Activated effector memory CD4-positive, alpha-beta T cell treated with anti-CD3 and anti-CD28 coated beads, Interleukin-2, amount 50 U/mL, for 16 hours (primary cell): ENCODE data around the gene KRIT1.
"Not testable (repeated sequence)": the region's sequence is repeated elsewhere in the genome, so short reads cannot be mapped to it uniquely, and the experiment has no call there.

ENCODE experiments used
- DNase-seq: peaks from one replicate; pipeline ENCODE4 v3.0.0-alpha.2; 2020

Gene KRIT1

DNA sequence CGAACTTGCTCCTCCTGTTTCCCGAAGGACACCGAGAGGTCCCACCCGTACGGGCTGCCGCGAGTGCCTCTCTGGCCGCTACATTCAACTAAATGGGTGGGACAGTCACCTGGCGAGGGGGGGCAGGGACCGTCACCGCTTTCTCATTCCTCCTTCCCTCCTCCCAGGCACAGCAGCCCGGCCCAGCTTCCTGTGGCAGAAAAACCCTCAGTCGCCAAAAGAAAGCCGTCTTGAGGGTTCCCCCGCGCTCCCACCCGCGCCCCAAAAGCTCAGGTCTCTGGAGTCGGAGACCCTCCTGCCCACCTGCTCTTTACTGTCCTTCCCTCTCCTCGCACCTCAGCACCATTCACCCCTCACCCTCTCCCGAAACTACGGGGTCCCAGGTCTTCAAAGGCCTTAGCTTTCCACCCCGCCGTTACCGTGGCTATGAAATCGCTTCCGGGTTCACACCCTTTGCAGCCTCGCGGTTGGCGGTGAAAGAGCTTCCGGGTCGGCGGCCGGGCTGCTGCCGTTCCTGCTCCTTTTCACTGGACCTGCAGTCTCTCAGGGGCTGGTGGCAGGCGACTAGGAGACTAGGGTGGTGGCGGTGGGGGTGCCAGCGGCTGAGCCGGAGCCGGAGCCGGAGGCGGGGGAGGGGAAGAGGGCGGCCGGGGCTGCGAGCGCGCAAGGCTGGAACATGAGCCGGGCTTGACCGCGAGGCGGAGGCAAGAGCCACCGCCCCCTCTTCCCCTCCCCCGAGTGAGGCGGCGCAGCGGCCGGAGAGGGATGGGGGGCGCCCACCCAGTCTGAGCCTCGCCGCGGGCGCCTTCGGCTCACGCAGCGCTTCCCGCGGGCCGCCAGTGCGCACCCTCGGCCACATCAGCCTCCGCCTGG is at the start of gene KRIT1, which contains the start of gene ANKIB1:
TSS of gene KRIT1 (minus strand) at position 428 of the 873 bp plus-strand sequence. CDS start 3,779 bp downstream, outside the sequence.
TSS of gene ANKIB1 (plus strand) at position 488 of the 873 bp plus-strand sequence. CDS start 49,005 bp downstream, outside the sequence.
- peak; percentile 95 for DNase-seq

- DNase-seq = no peak
Measured at GRCh38 chr7:92295391-92295790, 49.7 kb upstream of the KRIT1 start.

DNA sequence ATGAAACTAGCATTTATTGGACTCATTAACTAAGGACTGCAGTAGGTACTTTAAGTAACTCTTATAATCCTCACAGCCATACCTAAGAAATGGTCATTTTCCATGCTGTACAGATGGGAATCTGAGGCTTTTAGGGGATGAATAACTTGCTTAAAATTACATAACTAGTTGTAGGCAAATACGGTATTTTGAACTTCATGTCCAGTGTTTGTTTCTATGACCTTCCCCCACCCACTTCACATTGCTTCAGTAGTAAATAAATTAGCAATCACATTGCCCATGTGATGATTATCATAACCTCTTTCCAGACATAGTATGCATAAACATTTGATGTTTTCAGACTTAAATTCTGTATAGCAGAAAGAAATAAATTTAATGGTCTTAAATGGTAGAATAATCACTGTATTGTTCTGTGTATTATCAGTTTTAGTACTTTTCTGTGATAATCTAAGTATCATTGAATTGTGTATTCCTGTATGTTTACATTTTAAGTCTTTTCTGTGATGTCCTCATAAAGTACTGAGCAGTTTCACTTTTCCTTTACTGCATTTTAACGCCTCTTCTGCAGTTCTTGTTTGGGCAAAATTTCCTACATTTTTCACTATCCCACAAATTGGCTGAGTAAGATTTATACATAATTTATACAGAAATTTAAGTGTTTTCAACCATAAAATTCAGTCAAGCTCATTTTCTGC is 48.3 kb upstream of the KRIT1 start:
- no peak for DNase-seq

DNA sequence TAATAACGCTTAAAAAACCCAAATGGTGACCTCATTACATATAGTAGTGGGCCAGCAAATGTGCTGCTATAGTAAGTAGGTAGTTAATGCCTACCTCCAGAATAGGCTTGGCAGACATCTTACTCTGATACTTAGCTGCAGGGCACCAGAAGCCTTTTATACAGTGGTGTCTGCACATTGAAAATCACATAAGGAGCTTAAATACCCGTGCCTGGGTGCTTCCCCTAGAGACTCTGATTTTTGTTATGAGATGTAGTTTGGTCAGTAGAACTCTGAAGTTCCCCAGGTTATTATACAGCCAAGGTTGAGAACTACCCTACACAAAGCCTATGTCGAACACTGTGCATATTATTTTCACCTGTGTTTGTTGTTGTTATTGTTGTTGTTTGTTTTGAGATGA is 47.3 kb upstream of the KRIT1 start:
- no peak for DNase-seq

DNA sequence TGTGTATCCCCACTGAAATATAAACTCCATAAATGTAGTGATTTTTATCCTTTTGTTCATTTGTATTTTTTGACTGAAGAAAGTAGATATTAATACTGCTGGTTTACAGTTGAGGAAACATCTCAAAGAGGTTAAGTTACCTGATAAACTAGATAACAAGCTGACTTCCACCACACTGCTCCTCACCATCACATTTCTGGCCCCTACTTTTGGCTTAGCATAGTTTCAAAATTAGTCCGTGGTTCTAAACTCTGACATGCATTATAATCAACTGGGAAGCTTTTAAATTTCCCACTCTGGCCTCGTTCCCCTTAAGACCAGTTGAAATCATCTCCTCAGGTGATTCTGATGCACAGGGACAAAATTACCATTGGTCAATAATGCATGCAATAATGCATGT is 43.6 kb upstream of the KRIT1 start:
- no peak for DNase-seq

- no peak for DNase-seq
Measured at GRCh38 chr7:92282930-92283329, 37.2 kb upstream of the KRIT1 start.

DNA sequence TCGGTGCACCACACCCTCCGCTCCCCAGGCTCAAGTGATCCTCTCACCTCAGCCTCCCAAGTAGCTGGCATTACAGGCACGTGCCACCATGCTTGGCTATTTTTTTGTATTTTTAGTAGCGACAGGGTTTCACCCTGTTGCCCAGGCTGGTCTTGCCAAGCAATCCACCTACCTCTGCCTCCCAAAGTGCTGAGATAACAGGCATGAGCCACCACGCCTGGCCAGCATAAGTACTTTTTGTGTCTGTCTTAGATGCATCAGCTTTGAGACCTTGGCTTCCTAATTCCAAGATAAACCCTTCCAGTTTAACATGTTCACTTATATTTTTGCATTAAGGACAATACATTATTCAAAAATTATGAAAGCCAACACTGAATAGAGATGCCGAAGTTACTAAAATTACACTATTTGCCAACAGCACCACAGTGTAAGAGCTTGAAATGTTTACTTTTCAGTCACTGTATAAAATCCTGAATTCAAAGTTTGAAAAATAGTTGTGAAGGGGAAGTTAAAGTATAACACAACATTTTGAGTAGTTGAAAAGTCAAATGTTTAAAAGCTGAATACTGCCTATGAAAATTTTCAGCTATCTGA is 36.6 kb upstream of the KRIT1 start:
- DNase-seq = no peak

- DNase-seq = no peak
Measured at GRCh38 chr7:92281031-92281430, 35.3 kb upstream of the KRIT1 start.

DNA sequence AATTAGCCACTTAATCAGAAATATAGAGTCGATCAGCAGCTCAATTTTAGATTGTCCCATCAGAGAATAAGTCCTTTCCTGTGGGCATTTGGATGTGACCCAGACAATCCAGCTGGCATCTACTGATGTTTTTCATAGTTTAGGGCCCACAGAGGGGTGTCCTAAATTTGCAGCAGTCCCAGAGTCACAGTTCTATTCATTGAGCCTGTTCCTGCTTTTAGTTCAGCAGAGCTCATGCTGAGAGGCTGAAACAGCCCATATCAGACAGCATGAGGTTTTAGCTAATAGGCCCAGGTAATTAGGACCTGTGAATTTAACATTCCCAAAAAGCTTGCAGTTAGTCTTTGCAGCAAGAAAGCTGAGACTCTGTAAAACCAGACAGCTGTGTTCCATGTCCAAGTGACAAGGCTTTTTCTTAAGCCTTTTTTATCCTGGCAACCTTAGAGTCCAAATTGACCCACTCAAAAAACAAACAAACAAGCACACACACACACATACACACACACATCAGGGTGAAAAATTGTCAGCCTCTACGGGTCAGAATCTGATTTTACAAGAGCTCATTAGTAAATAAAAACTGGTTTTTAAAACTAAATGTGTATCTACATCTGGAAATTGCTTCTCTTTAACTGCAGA is 33.8 kb upstream of the KRIT1 start:
- DNase-seq = no peak

- no peak for DNase-seq
Measured at GRCh38 chr7:92276460-92276864, 30.7 kb upstream of the KRIT1 start.

DNA sequence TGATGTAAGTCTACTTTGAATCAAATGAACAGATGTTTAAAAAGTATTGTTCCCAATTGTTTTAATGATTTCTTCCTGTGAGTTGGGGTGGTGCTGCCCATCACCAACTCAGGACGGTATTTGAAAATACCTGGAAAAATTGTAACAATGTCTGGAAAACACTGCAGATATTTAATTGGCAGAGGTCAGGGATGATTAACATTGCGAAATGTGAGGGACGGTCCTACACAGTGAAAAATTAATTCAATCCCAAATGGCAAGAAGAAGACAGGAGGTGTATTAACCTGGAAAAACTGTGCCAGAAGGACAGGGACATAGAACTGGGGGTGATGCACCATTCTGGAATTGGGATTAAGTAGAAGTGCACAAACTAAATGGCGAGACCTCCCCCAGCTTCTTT is 29.6 kb upstream of the KRIT1 start:
- no peak for DNase-seq

DNA sequence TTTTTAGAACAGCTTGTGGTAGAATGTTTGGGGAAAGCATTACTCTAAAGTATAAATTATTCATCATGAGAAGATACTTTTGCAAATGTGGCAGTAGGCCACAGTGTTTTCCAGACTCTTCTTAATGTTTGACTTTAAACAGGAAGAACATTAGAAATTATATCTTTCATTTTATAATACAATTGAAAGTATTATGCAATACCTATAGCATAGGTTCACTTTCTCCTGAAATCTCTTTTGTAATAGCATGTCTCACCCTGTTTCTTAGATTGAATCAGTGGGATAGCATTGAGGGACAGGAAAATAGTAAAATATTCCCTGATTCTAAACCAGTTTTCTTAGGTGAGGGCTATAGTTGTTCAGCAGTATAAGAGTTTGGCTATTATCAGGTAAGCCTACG is 23.2 kb upstream of the KRIT1 start:
- no peak for DNase-seq

GRCh38 chr7:92266415-92267241 is 20.9 kb upstream of the KRIT1 start:
- DNase-seq = no peak

GRCh38 chr7:92260248-92260781 is 14.6 kb upstream of the KRIT1 start:
- DNase-seq = no peak

DNA sequence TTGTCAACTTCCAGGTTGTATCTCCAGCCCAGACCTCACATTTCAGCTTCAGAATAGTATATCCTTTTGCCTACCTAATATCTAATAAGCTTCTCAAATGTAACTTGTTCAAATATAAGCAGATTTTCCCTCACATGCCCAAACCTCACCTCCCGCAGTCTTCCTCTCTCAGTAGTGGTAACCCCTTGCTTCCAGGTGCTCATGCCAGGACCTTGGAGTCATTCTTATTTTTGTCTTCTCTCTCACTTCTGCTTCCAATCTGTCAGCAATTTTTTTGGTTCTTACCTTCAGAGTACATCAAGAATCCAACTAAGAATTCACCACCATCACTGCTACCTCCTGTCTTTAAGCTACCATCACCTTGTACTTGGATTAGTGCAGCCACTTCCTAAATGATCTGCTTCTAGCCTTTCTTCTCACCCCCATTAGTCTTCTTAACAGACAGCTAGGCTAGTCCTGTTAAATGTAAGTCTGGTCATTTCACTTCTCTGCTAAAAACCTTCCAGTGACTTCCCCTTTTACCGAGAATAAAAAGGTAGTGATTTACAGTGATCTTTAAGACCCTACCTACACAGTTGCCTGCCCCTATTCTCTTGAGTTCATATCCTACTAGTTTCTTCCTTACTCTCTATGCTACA is 14.0 kb upstream of the KRIT1 start:
- DNase-seq = no peak

GRCh38 chr7:92259062-92259461 is 13.3 kb upstream of the KRIT1 start:
- no peak for DNase-seq

- DNase-seq = no peak
Measured at GRCh38 chr7:92255308-92255707, 9.6 kb upstream of the KRIT1 start.

- DNase-seq = not testable (repeated sequence)
Measured at GRCh38 chr7:92254800-92255199, 9.1 kb upstream of the KRIT1 start.

DNA sequence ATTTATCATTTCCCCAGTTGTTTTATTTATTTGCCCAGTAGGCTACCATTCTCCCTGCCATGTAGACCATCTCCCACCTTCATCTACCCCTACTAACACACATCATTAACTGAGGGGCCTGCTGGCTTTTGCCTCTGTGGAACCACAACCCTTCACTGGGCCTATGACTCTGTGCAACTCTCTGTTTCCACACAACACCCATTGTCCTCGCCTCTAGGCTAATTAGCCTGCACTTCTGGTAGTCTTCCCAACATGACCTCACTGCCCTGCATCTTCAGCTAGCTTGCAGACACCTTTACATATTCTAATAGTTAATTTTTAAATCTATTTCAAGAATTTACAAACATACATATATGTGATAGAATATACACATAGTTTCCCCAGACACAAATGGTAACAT is 7.5 kb upstream of the KRIT1 start:
- no peak for DNase-seq

DNA sequence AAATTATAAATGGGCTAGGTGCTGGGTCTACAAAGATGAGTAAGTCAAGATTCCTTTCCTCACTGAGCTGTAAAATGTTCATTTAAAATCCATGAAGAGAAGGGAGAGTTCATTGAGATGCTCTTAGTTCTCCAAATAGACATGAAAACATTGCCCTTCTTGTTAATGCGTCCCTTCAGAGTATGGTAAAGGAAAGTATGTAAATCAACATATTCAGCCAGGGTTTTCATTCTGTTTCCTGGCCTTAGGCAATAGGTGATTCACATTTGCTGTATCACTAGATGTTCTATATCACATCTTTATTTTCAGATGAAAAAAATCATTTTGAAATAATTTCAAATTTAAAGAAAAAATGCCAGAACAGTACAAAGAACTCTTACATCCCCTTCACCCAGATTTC is 5.5 kb upstream of the KRIT1 start:
- no peak for DNase-seq

DNA sequence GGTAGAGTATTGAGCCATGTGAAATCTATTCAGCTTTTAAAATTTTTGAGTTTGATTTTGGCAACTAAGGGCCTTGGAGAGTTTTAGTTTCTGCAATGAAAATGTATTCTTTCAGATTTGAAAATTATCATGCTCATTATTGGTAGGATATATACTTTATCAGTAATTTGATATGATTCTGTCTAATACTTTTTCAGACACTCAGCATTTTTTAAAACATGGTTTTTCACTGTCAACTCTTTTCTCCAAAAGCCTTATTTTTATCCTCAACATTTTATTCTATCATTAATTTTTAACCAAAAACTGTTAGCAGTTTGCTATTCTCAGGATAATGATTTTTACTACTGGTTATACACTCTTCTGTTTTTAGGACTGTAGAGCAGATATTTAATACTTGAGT is 4.9 kb upstream of the KRIT1 start:
- no peak for DNase-seq
